Suprapubic skin (tissue), 4 donors: Measurements from ENCODE around the gene DNAJC21. TPM values are rescaled to one million over a fixed set of nuclear protein-coding genes. Genes with fewer than 3 reads are reported as not detected.

Experiments
- DNase-seq, 2 donors: peaks; one replicate each; pipeline ENCODE4 v3.0.0-alpha.2; 2019; ENCODE audit warnings: low spot score in 2 of 2
- H3K27ac ChIP-seq: fragments of 200-600 bp; sonication (generic); one replicate; pipeline ENCODE4 v1.5.1; 2019
- H3K27me3 ChIP-seq: fragments of 200-600 bp; sonication (generic); one replicate; pipeline ENCODE4 v1.5.1; 2019
- H3K36me3 ChIP-seq: fragments of 200-600 bp; sonication (generic); one replicate; pipeline ENCODE4 v1.5.1; 2019
- H3K4me1 ChIP-seq: fragments of 200-600 bp; sonication (generic); one replicate; pipeline ENCODE4 v1.5.1; 2019
- H3K4me3 ChIP-seq: fragments of 200-600 bp; sonication (generic); one replicate; pipeline ENCODE4 v1.5.1; 2019; ENCODE audit warnings: mild to moderate bottlenecking
- H3K9me3 ChIP-seq: fragments of 200-600 bp; sonication (generic); one replicate; pipeline ENCODE4 v1.5.1; 2019
- EP300 ChIP-seq: sonication (generic); formaldehyde crosslinking; IDR thresholded peaks from one replicate; pipeline ENCODE4 v1.6.1; 2017; ENCODE audit warnings: antibody characterized with exemption
- POLR2A ChIP-seq, 2 donors: fragments of 450-650 bp; IDR thresholded peaks; one replicate each; pipeline ENCODE4 v1.6.1; 2017; ENCODE audit warnings: antibody characterized with exemption in 2 of 2, mild to moderate bottlenecking in 2 of 2, moderate library complexity in 2 of 2
- POLR2AphosphoS5 ChIP-seq, 3 donors: sonication (generic); formaldehyde crosslinking; IDR thresholded peaks; one replicate each; pipeline ENCODE4 v1.6.1; 2017; ENCODE audit warnings: antibody characterized with exemption in 3 of 3
- WGBS: methylation state at CpG from one replicate; pipeline ENCODE4 v1.1.5; 2018; 5-methylcytosine and 5-hydroxymethylcytosine counted together
- total RNA-seq, 4 donors: library from RNA; depleted of rRNA; stranded (reverse); fragments of >200 nt; gene quantifications; one replicate each; pipeline ENCODE4 v1.1.0, GENCODE V29; 2016
- TF ChIP-seq, protein P1 (sequence below), 2 donors: fragments of 200-600 bp in 1 of 2; fragments of 450-650 bp in 1 of 2; sonication (generic) in 1 of 2; IDR thresholded peaks; one replicate each; pipeline ENCODE4 v1.5.1; 2016 to 2019; ENCODE audit warnings: antibody characterized with exemption in 2 of 2, mild to moderate bottlenecking in 1 of 2, moderate library complexity in 1 of 2

DNAJC21 gene
- total RNA-seq, 4 donors from 2014 or later = 19.1 to 40.6 (median 25.8) TPM

- WGBS = 100% methylated on average over 1 of the region's 1 CpG
- no peak for DNase-seq
Measured at GRCh38 chr5:34894716-34895115, 34.6 kb upstream of the DNAJC21 start.

GRCh38 chr5:34895641-34896419 lies 33.5 kb upstream of the DNAJC21 start:
- no peak overlapping the region for H3K27ac ChIP-seq
- WGBS = 83% methylated on average over 2 of the region's 2 CpGs
- H3K36me3 ChIP-seq = no peaks in the 10 kb centered on the region
- H3K9me3 ChIP-seq = no peaks in the 10 kb centered on the region
- H3K4me3 ChIP-seq = no peak overlapping the region
- no peak for DNase-seq
- no peaks in the 10 kb centered on the region for H3K27me3 ChIP-seq
- TF ChIP-seq EP300 = no peak
- TF ChIP-seq, protein P1, sequence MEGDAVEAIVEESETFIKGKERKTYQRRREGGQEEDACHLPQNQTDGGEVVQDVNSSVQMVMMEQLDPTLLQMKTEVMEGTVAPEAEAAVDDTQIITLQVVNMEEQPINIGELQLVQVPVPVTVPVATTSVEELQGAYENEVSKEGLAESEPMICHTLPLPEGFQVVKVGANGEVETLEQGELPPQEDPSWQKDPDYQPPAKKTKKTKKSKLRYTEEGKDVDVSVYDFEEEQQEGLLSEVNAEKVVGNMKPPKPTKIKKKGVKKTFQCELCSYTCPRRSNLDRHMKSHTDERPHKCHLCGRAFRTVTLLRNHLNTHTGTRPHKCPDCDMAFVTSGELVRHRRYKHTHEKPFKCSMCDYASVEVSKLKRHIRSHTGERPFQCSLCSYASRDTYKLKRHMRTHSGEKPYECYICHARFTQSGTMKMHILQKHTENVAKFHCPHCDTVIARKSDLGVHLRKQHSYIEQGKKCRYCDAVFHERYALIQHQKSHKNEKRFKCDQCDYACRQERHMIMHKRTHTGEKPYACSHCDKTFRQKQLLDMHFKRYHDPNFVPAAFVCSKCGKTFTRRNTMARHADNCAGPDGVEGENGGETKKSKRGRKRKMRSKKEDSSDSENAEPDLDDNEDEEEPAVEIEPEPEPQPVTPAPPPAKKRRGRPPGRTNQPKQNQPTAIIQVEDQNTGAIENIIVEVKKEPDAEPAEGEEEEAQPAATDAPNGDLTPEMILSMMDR (IDR thresholded peaks at IDR 0.05) = no peak
- TF ChIP-seq POLR2AphosphoS5 (IDR thresholded peaks at IDR 0.05) = no peak
- no peak for TF ChIP-seq POLR2A (IDR thresholded peaks at IDR 0.05)
- peaks cover 2% of the 10 kb centered on the region for H3K4me1 ChIP-seq

More at GRCh38 chr5:34894716-34895115, 34.6 kb upstream of the DNAJC21 start:
- H3K36me3 ChIP-seq = no peaks in the 10 kb centered on the region
- no peak for TF ChIP-seq POLR2A (IDR thresholded peaks at IDR 0.05)
- no peak for TF ChIP-seq EP300
- TF ChIP-seq, protein P1 (IDR thresholded peaks at IDR 0.05) = no peak
- no peak for TF ChIP-seq POLR2AphosphoS5 (IDR thresholded peaks at IDR 0.05)
- H3K4me3 ChIP-seq = no peak overlapping the region
- H3K9me3 ChIP-seq = no peaks in the 10 kb centered on the region
- H3K4me1 ChIP-seq = peaks cover 2% of the 10 kb centered on the region
- no peak overlapping the region for H3K27ac ChIP-seq
- no peaks in the 10 kb centered on the region for H3K27me3 ChIP-seq

DNA sequence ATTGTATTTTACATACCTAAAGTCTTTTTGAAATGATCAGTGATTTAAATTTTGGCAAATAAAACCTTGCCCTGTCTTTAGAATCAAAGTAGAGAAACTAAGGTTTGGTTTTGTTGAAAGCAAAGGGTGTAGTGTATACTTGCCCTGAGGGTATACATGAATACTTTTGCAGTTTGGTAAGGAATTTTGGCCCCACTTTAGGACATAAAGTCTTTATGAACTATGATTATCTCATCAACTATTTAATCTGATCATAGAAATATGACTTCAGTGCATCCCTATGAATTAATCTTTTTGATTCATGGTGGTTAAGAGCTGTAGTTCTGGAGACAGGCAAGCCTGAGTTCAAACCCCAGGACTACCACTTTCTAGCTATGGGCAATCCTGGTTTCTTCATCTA lies 31.7 kb upstream of the DNAJC21 start:
- H3K27ac ChIP-seq = no peak overlapping the region
- TF ChIP-seq, protein P1 (IDR thresholded peaks at IDR 0.05) = no peak
- no peak for TF ChIP-seq EP300
- TF ChIP-seq POLR2A (IDR thresholded peaks at IDR 0.05) = no peak
- no peak overlapping the region for H3K4me3 ChIP-seq
- DNase-seq = no peak
- no peaks in the 10 kb centered on the region for H3K9me3 ChIP-seq
- H3K4me1 ChIP-seq = no peaks in the 10 kb centered on the region
- H3K27me3 ChIP-seq = no peaks in the 10 kb centered on the region
- peaks cover 4% of the 10 kb centered on the region for H3K36me3 ChIP-seq

DNA sequence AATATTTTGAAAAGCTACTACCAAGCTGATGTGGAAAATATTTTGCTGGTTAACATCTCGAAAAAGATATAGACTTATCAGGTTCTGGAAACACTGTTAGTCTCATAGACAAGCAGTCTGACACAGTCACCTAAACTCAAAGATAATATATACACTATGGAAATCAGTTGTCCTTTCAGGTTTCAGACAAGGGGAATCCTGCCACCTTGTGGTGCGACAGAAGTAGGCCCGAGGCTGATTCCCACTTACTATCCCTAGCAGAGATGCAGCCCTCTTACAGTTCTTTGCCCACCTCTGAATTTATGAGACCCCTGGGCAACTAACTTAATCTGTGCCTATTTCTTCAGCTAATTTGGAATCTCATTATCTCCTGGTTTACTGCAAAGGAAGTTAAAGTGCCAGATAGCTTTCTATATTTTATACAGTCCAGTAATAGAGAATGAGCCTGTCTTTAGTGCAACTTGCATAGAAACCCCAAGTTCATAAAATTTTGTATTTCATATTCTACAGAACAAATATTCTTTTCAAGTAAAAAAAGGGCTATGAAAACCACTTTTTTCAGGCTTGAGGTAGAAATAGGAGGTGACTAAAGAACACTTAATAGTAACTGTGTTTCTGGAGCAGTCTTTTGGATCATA lies 31.0 kb upstream of the DNAJC21 start:
- DNase-seq = peak in 1 of 2 donors; percentile 69
- H3K4me3 ChIP-seq = no peak overlapping the region
- no peak overlapping the region for H3K27ac ChIP-seq
- H3K9me3 ChIP-seq = no peaks in the 10 kb centered on the region
- WGBS = 7% methylated on average over 3 of the region's 3 CpGs
- peaks cover 4% of the 10 kb centered on the region for H3K36me3 ChIP-seq
- TF ChIP-seq, protein P1 (IDR thresholded peaks at IDR 0.05) = peak; percentile 68 to 81
- TF ChIP-seq POLR2AphosphoS5 (IDR thresholded peaks at IDR 0.05) (no peak), EP300 (no peak), POLR2A (IDR thresholded peaks at IDR 0.05) (no peak)
- H3K4me1 ChIP-seq = no peaks in the 10 kb centered on the region
- no peaks in the 10 kb centered on the region for H3K27me3 ChIP-seq

GRCh38 chr5:34899066-34899465 lies 30.3 kb upstream of the DNAJC21 start:
- DNase-seq = no peak
- Histone ChIP-seq H3K27me3 (no peaks in the 10 kb centered on the region), H3K4me1 (no peaks in the 10 kb centered on the region), H3K27ac (no peak overlapping the region), H3K4me3 (no peak overlapping the region), H3K36me3 (peaks cover 4% of the 10 kb centered on the region), H3K9me3 (no peaks in the 10 kb centered on the region)
- WGBS = 86% methylated on average over 2 of the region's 2 CpGs
- no peak for TF ChIP-seq EP300
- TF ChIP-seq, protein P1 (IDR thresholded peaks at IDR 0.05) = no peak
